ENCODE measurements around the gene ASTN2. TPM values are rescaled to one million over a fixed set of nuclear protein-coding genes. Genes with fewer than 3 reads are reported as not detected.

ASTN2 gene
- total and polyA plus RNA-seq, 9 donors = 1.8 to 6.4 (median 3.2) TPM

DNA sequence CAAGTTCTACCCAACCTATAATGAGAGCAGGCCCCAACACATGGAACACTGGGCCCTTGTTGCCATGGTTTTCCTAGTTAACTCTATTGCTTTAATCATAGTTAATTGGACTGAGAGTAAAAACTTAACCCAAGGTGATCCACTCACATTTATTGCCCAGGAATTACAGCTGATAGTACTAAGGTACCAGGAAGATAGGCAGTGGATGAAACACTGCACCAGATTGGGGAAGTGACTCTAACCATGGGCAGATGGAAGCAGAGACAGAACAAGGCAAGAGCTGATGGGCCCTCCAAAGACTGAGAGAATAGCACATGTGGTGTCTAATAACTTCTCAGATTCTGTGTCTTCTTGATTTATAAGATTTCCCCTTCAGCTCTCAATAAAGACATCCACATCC lies 873.5 kb downstream of the ASTN2 start:
- intact Hi-C loops (cut with DNase I) = no loop called here
- no peaks in the 10 kb centered on the region for H3K4me1 ChIP-seq (ENCODE audit: insufficient read depth)
- DNase-seq = no peak
- H3K27ac ChIP-seq = no peak overlapping the region
- no peaks in the 10 kb centered on the region for H3K9me3 ChIP-seq
- TF ChIP-seq POLR2A (IDR thresholded peaks at IDR 0.05) = no peak
- TF ChIP-seq, protein P1, sequence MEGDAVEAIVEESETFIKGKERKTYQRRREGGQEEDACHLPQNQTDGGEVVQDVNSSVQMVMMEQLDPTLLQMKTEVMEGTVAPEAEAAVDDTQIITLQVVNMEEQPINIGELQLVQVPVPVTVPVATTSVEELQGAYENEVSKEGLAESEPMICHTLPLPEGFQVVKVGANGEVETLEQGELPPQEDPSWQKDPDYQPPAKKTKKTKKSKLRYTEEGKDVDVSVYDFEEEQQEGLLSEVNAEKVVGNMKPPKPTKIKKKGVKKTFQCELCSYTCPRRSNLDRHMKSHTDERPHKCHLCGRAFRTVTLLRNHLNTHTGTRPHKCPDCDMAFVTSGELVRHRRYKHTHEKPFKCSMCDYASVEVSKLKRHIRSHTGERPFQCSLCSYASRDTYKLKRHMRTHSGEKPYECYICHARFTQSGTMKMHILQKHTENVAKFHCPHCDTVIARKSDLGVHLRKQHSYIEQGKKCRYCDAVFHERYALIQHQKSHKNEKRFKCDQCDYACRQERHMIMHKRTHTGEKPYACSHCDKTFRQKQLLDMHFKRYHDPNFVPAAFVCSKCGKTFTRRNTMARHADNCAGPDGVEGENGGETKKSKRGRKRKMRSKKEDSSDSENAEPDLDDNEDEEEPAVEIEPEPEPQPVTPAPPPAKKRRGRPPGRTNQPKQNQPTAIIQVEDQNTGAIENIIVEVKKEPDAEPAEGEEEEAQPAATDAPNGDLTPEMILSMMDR (IDR thresholded peaks at IDR 0.05) = no peak
- no peak for TF ChIP-seq EP300 (IDR thresholded peaks at IDR 0.05)
- H3K27me3 ChIP-seq = no peaks in the 10 kb centered on the region
- no peaks in the 10 kb centered on the region for H3K36me3 ChIP-seq
- H3K4me3 ChIP-seq = no peak overlapping the region

DNA sequence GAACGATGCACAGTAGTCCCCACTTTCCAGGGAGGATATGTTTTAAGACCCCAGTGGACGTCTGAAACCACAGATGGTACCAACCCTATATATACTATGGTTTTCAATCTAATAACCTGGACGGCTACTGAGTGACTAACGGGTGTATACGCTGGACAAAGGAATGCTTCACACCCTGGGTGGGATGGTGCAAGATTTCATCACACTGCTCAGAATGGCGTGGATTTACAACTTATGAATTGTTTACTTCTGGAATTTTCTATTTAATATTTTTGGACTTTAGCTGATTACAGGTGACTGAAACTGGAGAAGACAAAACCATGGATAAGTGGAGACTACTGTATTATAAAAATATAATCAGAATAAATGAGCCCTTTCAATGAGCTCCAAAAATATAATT lies 875.3 kb downstream of the ASTN2 start:
- no peak overlapping the region for H3K27ac ChIP-seq
- no peaks in the 10 kb centered on the region for H3K36me3 ChIP-seq
- WGBS, 3 donors = 83 to 86% (median 86%) methylated on average over 6 of the region's 6 CpGs
- no peak overlapping the region for H3K4me3 ChIP-seq
- no peak for DNase-seq
- no peak for TF ChIP-seq EP300 (IDR thresholded peaks at IDR 0.05)
- no peak for TF ChIP-seq POLR2A (IDR thresholded peaks at IDR 0.05)
- TF ChIP-seq, protein P1 (IDR thresholded peaks at IDR 0.05) = no peak
- intact Hi-C loops (cut with DNase I) = no loop called here
- H3K27me3 ChIP-seq = no peaks in the 10 kb centered on the region
- H3K9me3 ChIP-seq = no peaks in the 10 kb centered on the region
- H3K4me1 ChIP-seq (ENCODE audit: insufficient read depth) = no peaks in the 10 kb centered on the region

DNA sequence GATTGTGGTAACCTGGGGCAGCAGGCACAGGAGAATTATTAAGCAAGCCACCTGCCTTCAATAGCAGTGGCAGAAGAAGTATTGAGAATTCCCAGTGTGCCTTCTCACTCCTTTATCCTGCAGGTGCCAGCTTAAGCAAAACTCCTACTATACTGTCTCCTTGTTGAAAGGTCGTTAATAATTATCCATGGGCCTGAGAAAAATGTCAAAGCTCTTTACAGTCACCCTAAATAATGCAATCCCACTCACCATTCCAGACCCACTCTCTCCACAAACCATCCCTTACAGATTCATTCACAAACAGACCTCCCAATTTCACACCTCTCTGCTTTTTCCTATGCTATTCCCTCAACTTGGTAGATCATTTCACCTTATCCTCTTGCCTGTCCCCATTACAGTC lies 889.2 kb downstream of the ASTN2 start:
- Histone ChIP-seq H3K27me3 (no peaks in the 10 kb centered on the region), H3K4me3 (no peak overlapping the region), H3K9me3 (no peaks in the 10 kb centered on the region), H3K4me1 (ENCODE audit: insufficient read depth) (no peaks in the 10 kb centered on the region), H3K27ac (no peak overlapping the region), H3K36me3 (no peaks in the 10 kb centered on the region)
- WGBS, 3 donors = 73 to 87% (median 81%) methylated on average over 1 of the region's 1 CpG
- DNase-seq = no peak
- TF ChIP-seq, protein P1 (IDR thresholded peaks at IDR 0.05) = no peak
- TF ChIP-seq POLR2A (IDR thresholded peaks at IDR 0.05) = no peak
- TF ChIP-seq EP300 (IDR thresholded peaks at IDR 0.05) = no peak
- intact Hi-C loops (cut with DNase I) = no loop called here

DNA sequence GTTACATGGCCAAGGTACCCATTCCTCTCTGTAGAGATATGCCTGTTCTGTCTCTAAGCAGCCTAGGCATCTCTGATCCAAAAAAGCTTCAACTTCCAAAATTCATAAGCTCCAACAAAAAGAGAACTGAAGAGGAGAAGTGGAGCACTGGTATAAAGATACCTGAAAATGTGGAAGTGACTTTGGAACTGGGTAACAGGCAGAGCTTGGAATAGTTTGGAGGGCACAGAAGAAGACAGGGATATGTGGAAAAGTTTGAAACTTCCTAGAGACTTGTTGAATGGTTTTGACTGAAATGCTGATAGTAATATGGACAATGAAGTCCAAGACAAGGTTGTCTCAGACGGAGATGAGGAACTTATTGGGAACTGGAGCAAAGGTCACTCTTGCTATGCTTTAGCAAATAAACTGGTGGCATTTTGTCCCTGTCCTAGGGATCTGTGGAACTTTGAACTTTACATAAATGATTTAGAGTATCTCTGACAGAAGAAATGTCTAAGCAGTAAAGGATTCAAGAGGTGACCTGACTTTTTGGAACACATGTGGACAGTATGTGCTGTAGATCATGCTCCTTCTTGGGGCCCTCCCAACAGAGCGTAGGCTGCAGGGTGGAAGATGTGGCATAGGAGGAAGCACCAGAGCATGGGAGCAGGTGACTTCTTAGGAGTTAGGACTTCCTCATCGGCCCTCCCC lies 889.9 kb downstream of the ASTN2 start:
- Histone ChIP-seq H3K27me3 (no peaks in the 10 kb centered on the region), H3K27ac (no peak overlapping the region)
- intact Hi-C loops (cut with DNase I) = loop anchor here in 1 of 4 donors (5.0 kb wide), 1 partner anchor 678 kb away; no protein-coding TSS in a partner anchor

More for the DNA sequence above, 889.9 kb downstream of the ASTN2 start:
- DNase-seq = no peak
- Histone ChIP-seq H3K9me3 (no peaks in the 10 kb centered on the region), H3K4me3 (no peak overlapping the region), H3K36me3 (no peaks in the 10 kb centered on the region), H3K4me1 (ENCODE audit: insufficient read depth) (no peaks in the 10 kb centered on the region)
- WGBS, 3 donors = 90 to 92% (median 90%) methylated on average over 3 of the region's 3 CpGs
- TF ChIP-seq EP300 (IDR thresholded peaks at IDR 0.05) = no peak
- TF ChIP-seq POLR2A (IDR thresholded peaks at IDR 0.05) = no peak
- TF ChIP-seq, protein P1 (IDR thresholded peaks at IDR 0.05) = no peak
